Ectodermal cell (in vitro differentiated cells): ENCODE data around the gene AKAP13.

ENCODE experiments used
- H3K27ac ChIP-seq: 2 replicates; pipeline ENCODE4 v1.7.0; 2013; ENCODE audit warnings: mild to moderate bottlenecking, low read depth, low read length; ENCODE audit not compliant: insufficient read depth, poor library complexity, severe bottlenecking
- H3K27me3 ChIP-seq: 2 replicates; pipeline ENCODE4 v1.7.0; 2013; ENCODE audit warnings: mild to moderate bottlenecking, low read length; ENCODE audit not compliant: insufficient read depth, control insufficient read depth, poor library complexity, severe bottlenecking
- H3K36me3 ChIP-seq: one replicate; pipeline ENCODE4 v1.7.0; 2013; ENCODE audit warnings: low read length; ENCODE audit not compliant: control insufficient read depth, insufficient read depth
- H3K4me1 ChIP-seq: one replicate; pipeline ENCODE4 v1.7.0; 2013; ENCODE audit warnings: low read length; ENCODE audit not compliant: control insufficient read depth, insufficient read depth
- H3K4me3 ChIP-seq: 2 replicates; pipeline ENCODE4 v1.7.0; 2013; ENCODE audit warnings: low read depth, low read length, control low read depth; ENCODE audit not compliant: insufficient read depth
- H3K9me3 ChIP-seq: 2 replicates; pipeline ENCODE4 v1.7.0; 2013; ENCODE audit warnings: mild to moderate bottlenecking, low read length, moderate library complexity; ENCODE audit not compliant: control insufficient read depth
- WGBS, 2 experiments: methylation state at CpG; one replicate each; pipeline ENCODE4 v1.1.7; 2013; ENCODE audit warnings: missing lambda C conversion rate in 2 of 2; 5-methylcytosine and 5-hydroxymethylcytosine counted together

The AKAP13 gene

GRCh38 chr15:85443046-85443445, 62.6 kb downstream of the AKAP13 start:
- Histone ChIP-seq H3K27ac (peak overlapping the region; percentile 90), H3K4me3 (no peak overlapping the region), H3K27me3 (no peaks in the 10 kb centered on the region), H3K36me3 (no peaks in the 10 kb centered on the region), H3K4me1 (peaks cover 27% of the 10 kb centered on the region), H3K9me3 (no peaks in the 10 kb centered on the region)

- no peaks in the 10 kb centered on the region for H3K9me3 ChIP-seq
- no peak overlapping the region for H3K4me3 ChIP-seq
- WGBS, 2 experiments, result 90 to 96% methylated on average over 4 of the region's 4 CpGs
- H3K36me3 ChIP-seq, result no peaks in the 10 kb centered on the region
- H3K4me1 ChIP-seq, result peaks cover 27% of the 10 kb centered on the region
- no peaks in the 10 kb centered on the region for H3K27me3 ChIP-seq
- H3K27ac ChIP-seq, result peak overlapping the region; percentile 90
Observed at GRCh38 chr15:85443593-85444087, 63.2 kb downstream of the AKAP13 start.

- peaks cover 27% of the 10 kb centered on the region for H3K4me1 ChIP-seq
- peak overlapping the region; percentile 90 for H3K27ac ChIP-seq
- no peak overlapping the region for H3K4me3 ChIP-seq
- H3K36me3 ChIP-seq, result no peaks in the 10 kb centered on the region
- 64 to 74% methylated on average over 2 to 3 of the region's 3 CpGs for WGBS, 2 experiments
- no peaks in the 10 kb centered on the region for H3K27me3 ChIP-seq
- no peaks in the 10 kb centered on the region for H3K9me3 ChIP-seq
Observed at GRCh38 chr15:85444122-85444745, 63.8 kb downstream of the AKAP13 start.

GRCh38 chr15:85445361-85445760, 65.0 kb downstream of the AKAP13 start:
- peak overlapping the region; percentile 90 for H3K27ac ChIP-seq
- H3K36me3 ChIP-seq, result no peaks in the 10 kb centered on the region
- no peaks in the 10 kb centered on the region for H3K27me3 ChIP-seq
- H3K4me3 ChIP-seq, result no peak overlapping the region
- H3K9me3 ChIP-seq, result peaks cover 3% of the 10 kb centered on the region
- WGBS, 2 experiments, result no CpG with 5 or more reads among the region's 1 CpG
- H3K4me1 ChIP-seq, result peaks cover 27% of the 10 kb centered on the region

GRCh38 chr15:85451099-85451700, 70.8 kb downstream of the AKAP13 start:
- H3K9me3 ChIP-seq, result peaks cover 4% of the 10 kb centered on the region
- H3K4me3 ChIP-seq, result no peak overlapping the region
- no peaks in the 10 kb centered on the region for H3K27me3 ChIP-seq
- H3K36me3 ChIP-seq, result no peaks in the 10 kb centered on the region
- H3K4me1 ChIP-seq, result peaks cover 14% of the 10 kb centered on the region
- H3K27ac ChIP-seq, result no peak overlapping the region
- 95 to 96% methylated on average over 3 of the region's 3 CpGs for WGBS, 2 experiments

GRCh38 chr15:85452436-85452835, 72.0 kb downstream of the AKAP13 start:
- Histone ChIP-seq H3K9me3 (peaks cover 4% of the 10 kb centered on the region), H3K36me3 (no peaks in the 10 kb centered on the region), H3K27me3 (no peaks in the 10 kb centered on the region), H3K27ac (no peak overlapping the region), H3K4me1 (peaks cover 17% of the 10 kb centered on the region), H3K4me3 (no peak overlapping the region)
- 95 to 100% methylated on average over 1 of the region's 1 CpG for WGBS, 2 experiments

GRCh38 chr15:85453144-85453872, 72.9 kb downstream of the AKAP13 start:
- 95 to 96% methylated on average over 5 of the region's 5 CpGs for WGBS, 2 experiments
- Histone ChIP-seq H3K36me3 (no peaks in the 10 kb centered on the region), H3K9me3 (peaks cover 4% of the 10 kb centered on the region), H3K4me3 (no peak overlapping the region), H3K27me3 (no peaks in the 10 kb centered on the region), H3K27ac (no peak overlapping the region), H3K4me1 (peaks cover 19% of the 10 kb centered on the region)

GRCh38 chr15:85454403-85454802, 74.0 kb downstream of the AKAP13 start:
- Histone ChIP-seq H3K4me1 (peaks cover 19% of the 10 kb centered on the region), H3K9me3 (peaks cover 4% of the 10 kb centered on the region), H3K27me3 (no peaks in the 10 kb centered on the region), H3K27ac (no peak overlapping the region), H3K4me3 (no peak overlapping the region), H3K36me3 (no peaks in the 10 kb centered on the region)
- 87% methylated on average over 6 of the region's 7 CpGs for WGBS, 2 experiments

GRCh38 chr15:85455891-85456290, 75.5 kb downstream of the AKAP13 start:
- H3K36me3 ChIP-seq, result no peaks in the 10 kb centered on the region
- H3K27me3 ChIP-seq, result no peaks in the 10 kb centered on the region
- H3K4me1 ChIP-seq, result peaks cover 26% of the 10 kb centered on the region
- no peaks in the 10 kb centered on the region for H3K9me3 ChIP-seq
- H3K4me3 ChIP-seq, result no peak overlapping the region
- H3K27ac ChIP-seq, result no peak overlapping the region

GRCh38 chr15:85456798-85457197, 76.4 kb downstream of the AKAP13 start:
- no peak overlapping the region for H3K4me3 ChIP-seq
- no peaks in the 10 kb centered on the region for H3K9me3 ChIP-seq
- WGBS, 2 experiments, result 91 to 100% methylated on average over 2 of the region's 3 CpGs
- peaks cover 26% of the 10 kb centered on the region for H3K4me1 ChIP-seq
- no peaks in the 10 kb centered on the region for H3K27me3 ChIP-seq
- H3K36me3 ChIP-seq, result no peaks in the 10 kb centered on the region
- no peak overlapping the region for H3K27ac ChIP-seq
